ENCODE results near the gene ZC3H10. TPM values are rescaled to one million over a fixed set of nuclear protein-coding genes. Genes with fewer than 3 reads are reported as not detected.

Gene ZC3H10
- total RNA-seq, 2 donors from 2014 or later = 3.5 to 6.1 TPM

- Histone ChIP-seq H3K9me3 (no peaks in the 10 kb centered on the region), H3K4me1 (peaks cover 9% of the 10 kb centered on the region), H3K27me3 (no peaks in the 10 kb centered on the region), H3K36me3 (no peaks in the 10 kb centered on the region), H3K9ac (ENCODE audit: low read depth in 2 of 2, low read length in 2 of 2) (no peak overlapping the region), H3K4me3 (no peak overlapping the region), H3K27ac (peak overlapping the region; percentile 98)
- intact Hi-C loops (cut with DNase I) = no loop called here
- no peak for DNase-seq
- TF ChIP-seq, protein P1, sequence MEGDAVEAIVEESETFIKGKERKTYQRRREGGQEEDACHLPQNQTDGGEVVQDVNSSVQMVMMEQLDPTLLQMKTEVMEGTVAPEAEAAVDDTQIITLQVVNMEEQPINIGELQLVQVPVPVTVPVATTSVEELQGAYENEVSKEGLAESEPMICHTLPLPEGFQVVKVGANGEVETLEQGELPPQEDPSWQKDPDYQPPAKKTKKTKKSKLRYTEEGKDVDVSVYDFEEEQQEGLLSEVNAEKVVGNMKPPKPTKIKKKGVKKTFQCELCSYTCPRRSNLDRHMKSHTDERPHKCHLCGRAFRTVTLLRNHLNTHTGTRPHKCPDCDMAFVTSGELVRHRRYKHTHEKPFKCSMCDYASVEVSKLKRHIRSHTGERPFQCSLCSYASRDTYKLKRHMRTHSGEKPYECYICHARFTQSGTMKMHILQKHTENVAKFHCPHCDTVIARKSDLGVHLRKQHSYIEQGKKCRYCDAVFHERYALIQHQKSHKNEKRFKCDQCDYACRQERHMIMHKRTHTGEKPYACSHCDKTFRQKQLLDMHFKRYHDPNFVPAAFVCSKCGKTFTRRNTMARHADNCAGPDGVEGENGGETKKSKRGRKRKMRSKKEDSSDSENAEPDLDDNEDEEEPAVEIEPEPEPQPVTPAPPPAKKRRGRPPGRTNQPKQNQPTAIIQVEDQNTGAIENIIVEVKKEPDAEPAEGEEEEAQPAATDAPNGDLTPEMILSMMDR (IDR thresholded peaks at IDR 0.05) = no peak
Observed at GRCh38 chr12:56150563-56150962, 32.5 kb downstream of the ZC3H10 start.

DNA sequence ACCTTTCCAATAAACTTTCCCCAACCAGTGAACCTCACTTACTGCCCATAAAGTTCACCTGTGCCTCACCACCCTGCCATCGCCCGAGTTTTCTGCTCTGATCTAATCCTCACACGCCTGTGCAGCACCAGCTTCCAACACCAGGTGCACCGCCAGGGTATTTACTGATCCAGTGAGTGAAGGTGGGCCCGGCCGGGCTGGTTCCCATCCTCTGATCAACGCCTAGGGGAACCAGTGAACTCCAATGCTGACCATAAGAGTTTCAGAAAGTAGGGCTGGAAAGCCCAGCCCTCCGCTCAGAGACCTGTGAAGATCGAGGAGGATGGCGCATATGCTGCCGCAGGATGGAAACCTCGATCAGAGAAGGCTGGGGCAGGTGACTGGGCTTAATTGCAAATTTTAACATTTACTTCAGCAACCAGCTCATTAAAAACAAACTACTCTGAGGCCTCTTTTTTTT is 33.6 kb downstream of the ZC3H10 start:
- intact Hi-C loops (cut with DNase I) = no loop called here
- H3K27ac ChIP-seq = peak overlapping the region; percentile 98

GRCh38 chr12:56152132-56152755 is 34.2 kb downstream of the ZC3H10 start, which contains the start of gene MYL6B:
Gene MYL6B, plus strand, starts transcription at chr12:56152587. Its CDS starts 1,332 bp downstream, at chr12:56153919.
- Histone ChIP-seq H3K9ac (ENCODE audit: low read depth in 2 of 2, low read length in 2 of 2) (peak within 1 kb of the TSS; percentile 75 to 92), H3K27ac (peak within 1 kb of the TSS; percentile 98), H3K4me1 (peaks cover 12% of the 10 kb centered on the region), H3K36me3 (no peaks in the 10 kb centered on the region), H3K4me3 (peak within 1 kb of the TSS; percentile 42), H3K9me3 (no peaks in the 10 kb centered on the region), H3K27me3 (no peaks in the 10 kb centered on the region)
- TF ChIP-seq, protein P1 (IDR thresholded peaks at IDR 0.05) = no peak
- peak; percentile 95 for DNase-seq
- intact Hi-C loops (cut with DNase I) = no loop called here

More for the DNA sequence above, 33.6 kb downstream of the ZC3H10 start:
- peak; percentile 75 for DNase-seq
- TF ChIP-seq, protein P1 (IDR thresholded peaks at IDR 0.05) = peak; percentile 44
- peaks cover 9% of the 10 kb centered on the region for H3K4me1 ChIP-seq
- peak overlapping the region; percentile 42 for H3K4me3 ChIP-seq
- peak overlapping the region; percentile 70 to 92 for H3K9ac ChIP-seq (ENCODE audit: low read depth in 2 of 2, low read length in 2 of 2)
- no peaks in the 10 kb centered on the region for H3K36me3 ChIP-seq
- H3K27me3 ChIP-seq = no peaks in the 10 kb centered on the region
- H3K9me3 ChIP-seq = no peaks in the 10 kb centered on the region

GRCh38 chr12:56152756-56153677 is 35.0 kb downstream of the ZC3H10 start:
- Histone ChIP-seq H3K4me3 (peak overlapping the region; percentile 42), H3K4me1 (peaks cover 12% of the 10 kb centered on the region), H3K9me3 (no peaks in the 10 kb centered on the region), H3K27ac (no peak overlapping the region), H3K9ac (ENCODE audit: low read depth in 2 of 2, low read length in 2 of 2) (peak overlapping the region; percentile 75 to 92), H3K36me3 (no peaks in the 10 kb centered on the region), H3K27me3 (no peaks in the 10 kb centered on the region)
- no peak for DNase-seq
- TF ChIP-seq, protein P1 (IDR thresholded peaks at IDR 0.05) = no peak
- intact Hi-C loops (cut with DNase I) = no loop called here

DNA sequence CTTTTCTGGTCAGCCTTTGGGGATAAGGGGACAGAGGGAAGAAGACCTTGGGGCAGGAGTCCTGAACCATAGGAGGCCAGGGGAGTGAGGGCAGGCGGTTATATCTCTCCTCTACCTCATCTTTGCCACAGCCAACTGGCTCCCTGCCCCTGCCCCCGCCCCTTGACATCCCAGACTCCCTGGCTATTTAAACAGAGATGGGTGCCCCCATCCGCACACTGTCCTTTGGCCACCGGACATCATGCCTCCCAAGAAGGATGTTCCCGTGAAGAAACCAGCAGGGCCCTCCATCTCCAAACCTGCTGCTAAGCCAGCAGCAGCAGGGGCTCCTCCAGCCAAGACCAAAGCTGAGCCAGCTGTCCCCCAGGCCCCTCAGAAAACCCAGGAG is 35.6 kb downstream of the ZC3H10 start:
- no peak for DNase-seq
- no peak overlapping the region for H3K4me3 ChIP-seq
- H3K9ac ChIP-seq (ENCODE audit: low read depth in 2 of 2, low read length in 2 of 2) = no peak overlapping the region
- H3K9me3 ChIP-seq = no peaks in the 10 kb centered on the region
- intact Hi-C loops (cut with DNase I) = no loop called here
- H3K4me1 ChIP-seq = peaks cover 12% of the 10 kb centered on the region
- H3K27ac ChIP-seq = no peak overlapping the region
- TF ChIP-seq, protein P1 (IDR thresholded peaks at IDR 0.05) = no peak
- H3K27me3 ChIP-seq = no peaks in the 10 kb centered on the region
- H3K36me3 ChIP-seq = no peaks in the 10 kb centered on the region
